Left ventricle myocardium superior (tissue), 1 donor: ENCODE measurements around the gene ANKRD30A. TPM values are rescaled to one million over a fixed set of nuclear protein-coding genes. Genes with fewer than 3 reads are reported as not detected.
"Not testable (repeated sequence)": the region's sequence is repeated elsewhere in the genome, so short reads cannot be mapped to it uniquely, and the experiment has no call there.

ENCODE experiments used
- ATAC-seq: fragments of 200-7000 bp; cut with Tn5 transposase; one replicate; pipeline ENCODE4 v1.9.1; 2020; ENCODE audit warnings: mild to moderate bottlenecking, moderate library complexity
- DNase-seq: peaks from one replicate; pipeline ENCODE4 v3.0.0-alpha.2; 2020
- intact Hi-C: fragments of 100-400 bp; cut with micrococcal nuclease; formaldehyde crosslinking; loops from one replicate; pipeline ENCODE4 v1.11.0; 2022
- total RNA-seq: library from RNA; stranded (reverse); fragmentation: NEBNext Ultra II Directional; extraction: Animal tissue kit (Norgen Biotek cat#: 25700); gene quantifications from one replicate; pipeline ENCODE4 v1.2.1, GENCODE V29; 2021
- donor health status: DM: no; HTN: yes; CAD: no; lungs with severe emphysema.

ANKRD30A gene
- total RNA-seq, 1 donor from 2014 or later: not detected

DNA sequence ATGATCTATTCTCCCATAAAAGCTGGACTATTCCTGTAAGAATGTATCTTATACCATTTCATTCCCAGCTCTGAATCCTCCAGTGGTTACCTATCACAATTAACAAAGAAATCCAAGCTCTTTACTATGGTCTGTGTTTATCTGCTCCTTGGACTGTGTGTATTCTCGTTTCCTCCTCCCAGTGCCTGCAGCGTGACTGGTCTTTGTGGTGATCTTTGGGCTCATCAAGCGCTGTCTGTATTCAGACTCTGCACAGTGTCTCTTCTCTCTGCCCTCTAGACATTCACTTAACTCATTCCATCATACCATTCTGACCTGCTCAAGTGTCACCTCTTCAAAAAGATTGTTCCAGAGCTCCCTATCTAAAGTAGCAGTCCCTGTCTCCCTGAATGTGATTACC is 130.4 kb downstream of the ANKRD30A start:
- ATAC-seq, intact Hi-C loops, DNase-seq: not testable (repeated sequence)

DNA sequence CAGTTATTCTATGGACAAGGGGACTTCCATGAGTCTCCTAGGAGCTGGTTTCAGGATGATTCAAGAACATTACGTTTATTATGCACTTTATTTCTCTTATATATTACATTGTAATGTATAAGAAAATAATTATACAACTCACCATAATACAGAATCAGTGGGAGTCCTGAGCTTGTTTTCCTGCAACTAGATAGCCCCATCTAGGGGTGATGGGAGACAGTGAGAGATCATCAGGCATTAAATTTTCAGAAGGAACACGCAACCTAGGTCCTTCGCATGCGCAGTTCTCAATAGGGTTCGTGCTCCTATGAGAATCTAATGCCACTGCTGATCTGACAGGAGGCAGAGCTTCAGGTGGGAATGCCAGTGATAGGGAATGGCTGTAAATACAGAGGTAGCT is 137.9 kb downstream of the ANKRD30A start:
- DNase-seq (no peak), ATAC-seq (no peak)
- intact Hi-C loops: no loop called here

DNA sequence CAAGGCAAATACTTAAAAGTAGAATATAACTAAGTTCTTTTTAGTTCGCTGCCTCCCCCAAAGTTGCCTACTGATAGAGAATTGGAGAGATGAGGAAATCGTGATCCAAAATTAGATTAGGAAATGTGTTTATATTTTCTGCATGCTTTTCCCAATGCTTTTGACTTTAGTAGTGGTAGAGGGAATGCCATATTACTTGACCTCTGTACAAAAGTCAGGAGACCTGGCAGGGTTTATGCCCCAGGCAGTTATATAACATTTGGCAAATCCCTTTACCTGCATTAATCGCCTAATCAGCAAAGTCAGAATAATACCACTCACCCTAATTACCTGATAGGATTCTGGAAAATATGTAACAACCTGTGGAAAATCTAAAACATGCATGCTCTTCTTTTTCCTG is 142.9 kb downstream of the ANKRD30A start:
- DNase-seq: no peak
- intact Hi-C loops: no loop called here
- ATAC-seq: no peak

DNA sequence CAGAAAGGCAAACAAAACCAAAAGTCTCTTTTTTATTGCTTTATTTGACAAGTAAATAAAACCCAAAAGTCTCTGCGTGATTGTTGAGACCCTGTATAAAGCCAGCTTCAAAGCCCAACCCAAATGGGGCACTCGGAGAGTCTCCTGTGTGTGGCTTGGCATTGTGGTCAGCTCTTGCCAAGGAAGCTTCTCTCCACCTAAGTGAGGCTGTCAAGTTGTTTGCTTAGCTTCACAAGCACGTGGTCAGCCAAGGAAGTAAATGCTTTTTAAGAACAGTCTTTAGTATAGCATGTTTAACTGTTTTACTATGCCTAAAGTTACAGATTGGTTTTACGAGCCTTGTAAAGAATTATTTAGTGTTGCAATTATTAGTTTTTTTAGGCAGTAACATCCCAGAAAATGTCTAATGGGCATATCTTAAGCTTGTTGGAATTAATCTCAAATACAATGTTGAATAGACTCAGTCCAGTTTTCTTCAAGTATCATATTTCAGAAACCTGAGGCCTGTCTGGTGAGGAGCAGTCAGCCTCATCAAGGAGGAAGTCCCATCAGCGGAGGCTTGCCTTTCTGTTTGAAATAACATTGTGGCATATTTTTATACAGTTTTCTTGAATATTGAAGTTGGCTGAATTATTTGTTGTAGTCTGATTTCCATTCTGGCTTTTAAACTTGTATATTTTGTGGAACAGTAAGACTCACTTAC is 144.3 kb downstream of the ANKRD30A start:
- ATAC-seq: no peak
- no peak for DNase-seq
- intact Hi-C loops: no loop called here

DNA sequence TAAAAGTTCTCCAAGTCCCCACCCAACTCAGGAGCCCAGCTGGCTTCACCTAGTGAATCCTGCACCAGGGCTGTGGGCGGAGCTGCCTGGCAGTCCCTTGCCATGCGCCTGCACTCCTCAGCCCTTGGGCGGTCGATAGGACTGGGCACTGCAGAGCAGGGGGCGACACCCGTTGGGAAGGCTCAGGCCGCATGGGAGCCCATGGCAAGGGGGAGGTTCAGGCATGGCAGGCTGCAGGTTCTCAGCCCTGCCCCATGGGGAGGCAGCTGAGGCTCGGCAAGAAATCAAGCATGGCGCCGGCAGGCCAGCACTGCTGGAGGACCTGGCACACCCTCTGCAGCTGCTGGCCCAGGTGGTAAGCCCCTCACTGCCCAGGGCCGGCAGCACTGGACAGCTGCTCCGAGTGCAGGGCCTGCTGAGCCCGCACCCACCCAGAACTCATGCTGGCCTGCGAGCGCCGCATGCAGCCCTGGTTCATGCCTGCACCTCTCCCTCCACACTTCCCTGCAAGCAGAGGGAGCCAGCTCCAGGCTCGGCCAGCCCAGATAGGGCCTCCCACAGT is 149.9 kb downstream of the ANKRD30A start:
- no peak for ATAC-seq
- intact Hi-C loops: no loop called here
- no peak for DNase-seq

DNA sequence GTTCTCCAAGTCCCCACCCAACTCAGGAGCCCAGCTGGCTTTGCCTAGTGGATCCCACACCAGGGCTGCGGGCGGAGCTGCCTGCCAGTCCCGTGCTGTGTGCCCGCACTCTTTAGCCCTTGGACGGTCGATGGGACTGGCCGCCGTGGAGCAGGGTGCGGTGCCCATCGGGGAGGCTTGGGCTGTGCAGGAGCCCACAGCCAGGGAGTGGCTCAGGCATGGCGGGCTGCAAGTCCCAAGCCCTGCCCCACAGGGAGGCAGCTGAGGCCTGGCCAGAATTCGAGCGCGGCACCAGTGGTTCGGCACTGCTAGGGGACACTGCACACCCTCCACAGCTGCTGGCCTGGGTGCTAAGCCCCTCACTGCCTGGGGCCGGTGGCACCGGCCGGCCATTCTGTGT is 159.7 kb downstream of the ANKRD30A start:
- ATAC-seq (no peak), DNase-seq (no peak)
- intact Hi-C loops: no loop called here

DNA sequence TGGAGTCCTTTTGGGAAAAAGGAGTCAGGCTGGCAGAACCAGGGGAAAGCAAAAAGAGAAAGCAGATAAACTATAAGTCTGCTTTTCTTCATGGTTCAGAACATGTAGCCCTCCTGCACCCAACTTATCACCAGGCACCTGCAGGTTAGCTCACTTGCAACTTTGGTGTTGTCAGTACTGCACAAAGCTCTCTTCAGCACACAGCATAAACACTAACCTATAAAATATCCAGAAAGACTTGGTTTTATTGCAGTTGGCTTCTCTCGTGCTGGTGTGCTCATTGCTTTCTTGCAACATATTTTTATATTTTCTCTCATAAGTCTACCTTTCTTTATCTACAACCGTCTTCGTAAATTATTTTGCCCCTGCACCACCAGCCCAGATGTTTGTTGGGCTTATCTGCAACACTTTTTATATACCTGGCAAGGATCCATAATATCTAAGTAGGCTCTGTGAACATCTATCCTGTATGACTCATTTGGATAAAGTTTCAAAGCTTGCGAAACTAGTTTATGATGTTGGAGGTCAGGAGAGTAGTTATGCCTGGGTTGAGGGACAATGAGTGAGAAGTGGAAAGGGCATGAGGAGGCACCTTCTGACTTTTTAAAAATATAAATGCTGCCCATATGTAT is 164.6 kb downstream of the ANKRD30A start:
- intact Hi-C loops: no loop called here
- ATAC-seq: no peak
- no peak for DNase-seq

DNA sequence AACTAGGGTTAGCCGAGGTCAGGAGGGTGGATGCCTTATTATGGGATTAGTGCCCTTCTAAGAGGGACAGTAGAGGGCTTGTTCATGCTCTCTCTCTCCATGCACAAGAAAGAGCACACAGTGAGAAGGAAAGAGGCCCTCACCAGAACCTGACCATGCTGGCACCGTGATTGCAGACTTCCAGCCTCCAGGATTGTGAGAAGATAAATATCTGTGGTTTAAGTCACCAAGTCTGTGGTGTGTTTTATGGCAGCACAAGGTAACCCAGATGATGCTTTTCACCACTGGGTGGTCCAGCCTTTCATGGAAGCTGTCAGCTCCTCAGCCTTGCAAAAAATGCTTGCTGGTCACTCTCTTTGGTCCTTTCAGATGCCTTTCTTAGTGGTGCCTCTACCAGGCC is 175.9 kb downstream of the ANKRD30A start:
- ATAC-seq: no peak

DNA sequence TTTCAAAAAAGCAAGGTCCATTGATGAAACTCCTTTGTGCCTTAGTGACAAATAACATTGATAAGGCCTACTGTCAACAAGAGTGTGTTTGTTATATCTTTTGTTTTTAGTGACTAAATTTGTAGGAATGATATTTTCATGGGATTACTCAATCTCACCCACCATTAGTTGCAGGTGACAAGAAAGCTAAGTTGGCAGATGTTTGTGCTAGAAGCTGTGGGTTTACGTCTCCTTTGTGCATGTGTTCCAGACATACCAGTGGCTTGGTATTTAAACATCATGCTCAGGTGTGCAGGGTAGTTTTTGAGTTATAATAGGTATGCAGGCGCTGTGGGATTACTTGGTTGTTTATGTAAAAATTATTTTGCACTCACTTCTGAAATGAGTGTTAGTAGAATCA is 178.6 kb downstream of the ANKRD30A start:
- DNase-seq (no peak), ATAC-seq (no peak)
- intact Hi-C loops: no loop called here

More for the DNA sequence above, 175.9 kb downstream of the ANKRD30A start:
- no peak for DNase-seq
- intact Hi-C loops: no loop called here

DNA sequence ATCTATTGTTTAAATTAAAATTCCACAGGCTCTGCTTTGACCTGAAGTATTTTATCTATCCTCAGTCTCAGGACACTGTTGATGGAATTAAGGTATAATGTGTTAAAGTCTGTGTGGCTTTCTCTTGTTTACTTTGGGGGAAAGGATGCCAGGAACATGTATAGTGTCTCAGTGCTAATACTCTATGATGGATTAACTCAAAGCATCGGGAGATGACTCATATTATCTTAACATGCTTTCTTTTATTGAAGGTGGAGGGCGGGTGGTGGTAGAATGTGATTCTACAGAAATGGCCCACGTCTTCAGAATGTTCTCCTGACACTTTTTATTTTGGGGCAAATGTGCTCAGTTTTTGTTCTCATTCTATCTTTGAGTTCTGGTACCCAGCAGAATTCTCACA is 189.0 kb downstream of the ANKRD30A start:
- no peak for ATAC-seq
- intact Hi-C loops: no loop called here
- no peak for DNase-seq

DNA sequence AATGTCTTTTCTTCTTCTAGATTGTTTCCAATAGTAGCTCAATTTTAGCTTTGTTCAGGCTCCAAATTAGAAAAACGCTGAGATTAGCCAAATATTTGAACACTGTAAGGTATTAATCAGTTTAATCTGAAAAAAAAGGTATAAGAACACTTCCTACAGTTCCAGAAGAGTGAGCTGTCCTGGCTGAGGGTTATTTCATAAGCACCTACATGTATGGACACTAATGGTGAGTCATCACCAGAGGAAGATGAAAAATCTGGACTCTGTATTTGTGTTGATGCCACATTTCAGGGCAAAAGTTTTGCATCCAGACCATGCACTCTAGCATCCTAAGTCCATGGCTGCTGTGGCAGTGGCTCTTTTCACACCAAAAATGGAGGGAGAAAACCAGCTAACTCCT is 189.5 kb downstream of the ANKRD30A start:
- DNase-seq: no peak
- no peak for ATAC-seq
- intact Hi-C loops: no loop called here

DNA sequence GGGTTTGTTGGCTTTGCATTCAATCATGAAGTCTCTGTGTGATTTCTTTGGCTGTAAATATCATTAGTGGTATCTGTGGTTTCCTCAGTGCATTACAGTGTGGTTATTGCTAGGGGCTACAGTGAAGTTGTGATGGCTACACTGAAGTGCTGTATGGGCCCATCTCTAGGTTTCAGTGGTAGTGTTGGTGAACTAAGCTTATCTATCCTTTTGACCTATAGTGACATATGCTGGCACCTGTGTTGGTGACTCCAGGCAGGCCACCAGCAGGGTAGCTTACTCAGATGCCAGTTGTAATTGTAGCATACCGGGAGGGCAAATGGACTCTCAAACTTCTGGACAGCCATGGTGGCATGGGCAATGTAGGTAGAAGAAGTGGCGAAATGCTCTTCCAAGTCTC is 219.0 kb downstream of the ANKRD30A start:
- no peak for ATAC-seq
- no peak for DNase-seq
- intact Hi-C loops: no loop called here

DNA sequence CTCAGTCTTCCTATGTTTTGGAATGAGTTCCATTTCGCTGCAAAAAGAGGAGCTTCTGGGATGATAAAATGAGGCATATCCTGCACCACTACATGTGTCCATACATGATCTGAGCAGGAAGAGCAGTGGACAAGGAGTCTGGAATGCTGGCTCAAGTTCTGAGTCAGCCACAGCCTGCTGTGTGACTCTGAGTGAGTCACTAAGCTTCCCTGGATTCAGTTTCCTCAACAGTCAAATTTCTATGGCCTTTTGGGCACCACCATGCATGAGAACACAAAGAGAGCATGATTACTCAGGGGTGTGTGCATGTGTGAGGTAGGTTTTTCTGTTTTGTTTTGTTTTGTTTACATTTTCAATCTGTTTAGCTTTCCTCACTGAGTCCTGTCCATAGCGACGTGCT is 254.6 kb downstream of the ANKRD30A start:
- ATAC-seq (no peak), DNase-seq (no peak)
- intact Hi-C loops: no loop called here

DNA sequence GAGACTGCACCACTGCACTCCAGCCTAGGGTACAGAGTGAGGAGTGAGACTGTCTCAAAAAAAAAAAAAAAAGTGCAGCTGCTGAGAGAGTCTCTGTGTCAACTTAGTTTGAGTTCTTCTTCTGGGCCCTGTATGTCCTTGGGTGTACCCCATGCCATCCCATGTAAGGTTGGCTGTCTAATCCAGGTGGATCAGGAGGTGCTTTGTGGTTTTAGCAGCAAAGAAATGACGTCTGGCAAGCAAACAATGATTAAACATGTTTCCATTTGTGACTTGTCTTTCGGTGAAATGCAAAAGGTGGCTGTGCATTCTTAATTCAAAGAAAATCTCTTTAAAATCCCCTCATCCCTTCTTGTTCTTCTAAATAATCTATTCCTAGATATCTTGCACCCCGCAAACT is 255.9 kb downstream of the ANKRD30A start:
- no peak for ATAC-seq

DNA sequence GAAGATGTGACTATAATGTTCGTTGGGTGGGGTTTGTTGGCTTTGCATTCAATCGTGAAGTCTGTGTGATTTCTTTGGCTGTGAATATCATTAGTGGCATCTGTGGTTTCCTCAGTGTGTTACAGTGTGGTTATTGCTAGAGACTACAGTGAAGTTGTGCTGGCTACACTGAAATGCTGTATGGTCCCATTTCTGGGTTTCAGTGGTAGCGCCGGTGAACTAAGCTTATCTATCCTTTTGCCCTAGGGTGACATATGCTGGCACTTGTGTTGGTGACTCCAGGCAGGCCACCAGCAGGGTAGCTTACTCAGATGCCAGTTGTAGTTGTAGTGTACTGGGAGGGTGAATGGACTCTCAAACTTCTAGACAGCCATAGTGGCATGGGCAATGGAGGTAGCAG is 259.5 kb downstream of the ANKRD30A start:
- ATAC-seq (no peak), DNase-seq (no peak)
- intact Hi-C loops: no loop called here

More for the DNA sequence above, 255.9 kb downstream of the ANKRD30A start:
- intact Hi-C loops: no loop called here
- DNase-seq: no peak

DNA sequence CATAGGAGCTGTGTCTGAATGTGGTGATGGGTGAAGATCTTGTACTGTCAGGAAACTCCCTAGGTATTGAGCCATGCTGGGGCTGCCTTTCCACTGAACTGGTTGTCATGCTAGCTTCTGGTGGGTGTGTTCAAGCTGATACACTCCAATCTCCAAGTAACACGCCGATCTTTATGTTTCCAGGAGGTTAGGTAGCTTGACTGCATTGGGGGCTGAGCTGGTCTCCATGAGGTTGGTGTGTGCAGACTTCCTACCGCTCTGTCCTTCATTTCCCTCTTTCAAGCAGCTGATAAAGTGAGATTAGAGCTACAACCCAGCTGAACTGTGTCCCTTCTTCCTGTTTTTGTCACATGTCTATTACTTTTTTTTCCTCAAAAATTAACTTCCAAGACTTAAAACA is 265.5 kb downstream of the ANKRD30A start:
- intact Hi-C loops: no loop called here
- ATAC-seq (no peak), DNase-seq (no peak)

DNA sequence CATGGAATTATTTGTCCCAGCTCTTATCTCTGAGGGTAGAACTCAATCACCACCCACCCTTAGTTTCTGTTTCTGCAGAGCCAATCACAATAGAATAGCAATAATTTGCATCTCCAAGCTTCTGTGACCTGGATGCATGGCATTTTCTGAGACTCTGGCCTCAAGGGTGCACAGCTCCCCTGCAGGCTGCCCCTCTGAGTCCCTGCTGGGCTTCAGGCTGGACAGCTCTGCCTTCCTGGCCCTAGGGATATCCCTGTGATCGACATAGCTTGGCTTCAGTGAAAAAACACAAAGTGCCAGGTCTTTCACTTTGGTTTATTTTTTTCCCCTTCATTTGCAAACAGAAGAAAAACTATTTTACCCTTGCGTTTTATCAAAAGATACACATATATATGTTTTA is 275.4 kb downstream of the ANKRD30A start:
- DNase-seq, ATAC-seq, intact Hi-C loops: not testable (repeated sequence)

DNA sequence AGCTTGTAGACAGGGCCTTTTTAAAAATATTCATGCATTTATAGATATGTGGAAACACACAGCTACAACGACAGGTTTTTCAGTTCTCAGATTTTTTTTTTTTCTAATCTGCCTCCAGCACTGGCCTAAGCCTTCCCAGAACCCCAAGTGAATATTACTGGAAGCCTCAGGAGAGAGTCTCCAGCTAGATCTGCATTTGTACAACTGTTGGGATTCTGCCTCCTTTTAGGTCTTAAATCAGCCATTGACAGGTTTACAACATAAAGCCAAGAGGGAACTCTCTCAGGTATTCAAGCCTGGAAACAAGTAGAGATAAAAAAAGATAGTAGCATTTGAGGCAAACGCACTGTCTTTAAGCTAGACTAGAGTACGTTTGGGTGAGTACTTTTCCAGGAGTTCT is 275.8 kb downstream of the ANKRD30A start:
- no peak for ATAC-seq
- DNase-seq: no peak
- intact Hi-C loops: no loop called here

DNA sequence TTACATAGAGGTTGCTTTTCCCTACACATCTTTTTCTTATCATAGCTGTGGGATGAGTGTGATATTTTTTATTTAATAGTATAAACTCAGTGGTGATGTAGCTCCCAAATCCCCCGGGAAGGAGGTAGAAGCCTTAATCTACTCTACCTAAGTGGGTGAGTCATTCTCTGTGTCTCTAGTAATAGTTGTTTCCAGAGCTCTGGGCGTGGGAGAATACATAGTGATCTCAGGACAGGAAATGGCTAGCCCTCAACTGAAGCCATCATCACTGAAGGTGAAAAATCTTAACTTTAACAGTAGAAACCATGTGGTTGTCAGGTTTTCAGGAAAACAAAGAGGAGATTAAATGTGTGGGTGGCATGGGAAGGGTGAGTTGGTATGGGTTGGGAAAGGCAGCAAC is 278.4 kb downstream of the ANKRD30A start:
- ATAC-seq (no peak), DNase-seq (no peak)
- intact Hi-C loops: no loop called here
